ENCODE measurements around the gene GSX1. TPM values are rescaled to one million over a fixed set of nuclear protein-coding genes. Genes with fewer than 3 reads are reported as not detected.

Gene GSX1
- total and polyA plus RNA-seq, 2 donors (not counting 3 experiments of a cell fraction or from before 2014, with no cell fraction given), result not detected

DNA sequence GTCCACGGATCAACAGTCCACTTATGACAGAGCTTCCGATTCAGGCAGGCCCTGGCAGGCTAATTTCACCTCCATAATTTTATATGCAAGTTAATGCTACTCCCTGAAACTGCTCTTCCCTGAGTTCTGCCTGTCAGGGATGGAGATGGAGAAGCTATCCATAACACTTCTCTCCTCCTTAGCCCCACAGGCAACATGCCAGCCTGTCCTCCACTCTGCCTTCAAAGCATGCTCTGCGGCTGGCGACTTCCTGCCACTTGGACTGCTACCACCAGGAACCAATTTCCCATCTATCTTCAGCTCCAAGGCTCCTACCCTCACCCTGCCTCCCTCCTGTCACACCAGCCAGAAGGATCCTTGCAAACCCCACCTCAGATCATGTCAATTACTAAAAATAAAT is 35.4 kb downstream of the GSX1 start:
- Histone ChIP-seq H4K20me1 (replicated peaks; ENCODE audit: control insufficient read depth, extremely low read depth, insufficient read depth, low read length) (no peaks in the 10 kb centered on the region), H3K4me1 (ENCODE audit: control insufficient read depth, extremely low read depth, insufficient read depth, low read length) (no peaks in the 10 kb centered on the region), H3K9me1 (replicated peaks; ENCODE audit: control insufficient read depth, extremely low read depth, insufficient read depth, low read length) (no peaks in the 10 kb centered on the region), H3K9ac (replicated peaks; ENCODE audit: extremely low read depth, insufficient read depth, low read length) (no peak overlapping the region), H3K4me3 (replicated peaks in 1 of 3; ENCODE audit: insufficient read depth in 1 of 3, low read depth in 1 of 3, low read length in 3 of 3) (no peak overlapping the region), H3K27ac (ENCODE audit: insufficient read depth, low read depth, low read length) (no peak overlapping the region), H2AFZ (ENCODE audit: low read depth, low read length) (no peak overlapping the region), H3K27me3 (ENCODE audit: control insufficient read depth in 2 of 2, insufficient read depth in 2 of 2, low read length in 2 of 2) (peaks cover 22 to 36% of the 10 kb centered on the region in 2 experiments), H3K79me2 (ENCODE audit: control insufficient read depth, insufficient read depth, low read length) (no peaks in the 10 kb centered on the region), H3K9me3 (replicated peaks; ENCODE audit: control insufficient read depth, insufficient read depth, low read length) (no peaks in the 10 kb centered on the region), H3K36me3 (ENCODE audit: control insufficient read depth in 2 of 2, extremely low read depth in 1 of 2, insufficient read depth in 2 of 2, low read length in 2 of 2) (no peaks in the 10 kb centered on the region), H3K4me2 (ENCODE audit: insufficient read depth, low read length) (no peak overlapping the region)
- TF ChIP-seq FOS (IDR thresholded peaks at IDR 0.05; ENCODE audit: borderline replicate concordance, insufficient read depth, low read length), result no peak
- TF ChIP-seq JUN (IDR thresholded peaks at IDR 0.05; ENCODE audit: borderline replicate concordance, insufficient read depth, insufficient read length, low read depth), result no peak
- TF ChIP-seq, protein P1, sequence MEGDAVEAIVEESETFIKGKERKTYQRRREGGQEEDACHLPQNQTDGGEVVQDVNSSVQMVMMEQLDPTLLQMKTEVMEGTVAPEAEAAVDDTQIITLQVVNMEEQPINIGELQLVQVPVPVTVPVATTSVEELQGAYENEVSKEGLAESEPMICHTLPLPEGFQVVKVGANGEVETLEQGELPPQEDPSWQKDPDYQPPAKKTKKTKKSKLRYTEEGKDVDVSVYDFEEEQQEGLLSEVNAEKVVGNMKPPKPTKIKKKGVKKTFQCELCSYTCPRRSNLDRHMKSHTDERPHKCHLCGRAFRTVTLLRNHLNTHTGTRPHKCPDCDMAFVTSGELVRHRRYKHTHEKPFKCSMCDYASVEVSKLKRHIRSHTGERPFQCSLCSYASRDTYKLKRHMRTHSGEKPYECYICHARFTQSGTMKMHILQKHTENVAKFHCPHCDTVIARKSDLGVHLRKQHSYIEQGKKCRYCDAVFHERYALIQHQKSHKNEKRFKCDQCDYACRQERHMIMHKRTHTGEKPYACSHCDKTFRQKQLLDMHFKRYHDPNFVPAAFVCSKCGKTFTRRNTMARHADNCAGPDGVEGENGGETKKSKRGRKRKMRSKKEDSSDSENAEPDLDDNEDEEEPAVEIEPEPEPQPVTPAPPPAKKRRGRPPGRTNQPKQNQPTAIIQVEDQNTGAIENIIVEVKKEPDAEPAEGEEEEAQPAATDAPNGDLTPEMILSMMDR (IDR thresholded peaks at IDR 0.05; ENCODE audit: extremely low read depth in 1 of 2, insufficient read depth in 1 of 2, low read depth in 1 of 2, low read length in 2 of 2), result no peak
- no peak for TF ChIP-seq GATA2 (IDR thresholded peaks at IDR 0.05; ENCODE audit: insufficient read depth, insufficient read length, low read depth, low read length)
- no peak for TF ChIP-seq MYC (IDR thresholded peaks at IDR 0.05; ENCODE audit: low read depth, low read length)
- dilution Hi-C loops (cut with MboI; ENCODE audit: extremely low pct_ligation_motif_present, low sequenced_read_pairs), result loop anchor here (25.0 kb wide), 1 partner anchor 290 kb away; no protein-coding TSS in a partner anchor
- ChIA-PET POLR2A (no interaction called here), CTCF (interaction anchor here (0.7 to 10.9 kb wide), 22 partner anchors 9 to 842 kb away, joined by 3 to 484 read pairs (median 12); partner anchors contain the start of genes MTIF3 and URAD)
- no peak for FAIRE-seq
- DNase-seq (ENCODE audit: low read depth, low spot score), result no peak
- BruUV-seq (replicated peaks), result no TSS peak
- intact Hi-C loops (cut with micrococcal nuclease), result loop anchor here (2.0 to 5.0 kb wide), 2 partner anchors 57 to 205 kb away; partner anchors contain the start of genes LNX2 and POLR1D

Data from endothelial cell of umbilical vein (primary cell).